BJ (cell line): Measurements from ENCODE around the gene FBXW5. TPM values are rescaled to one million over a fixed set of nuclear protein-coding genes. Genes with fewer than 3 reads are reported as not detected.

ENCODE experiments used
- CTCF ChIA-PET: fragments of 350-600 bp; formaldehyde crosslinking; extraction: SDS; loops from one replicate; lab custom pipeline; 2021; ENCODE audit warnings: antibody characterized with exemption, inconsistent platforms; lab: Yijun Ruan, JAX
- POLR2A ChIA-PET: fragments of 300-600 bp; sonication (Branson Sonifier 250); formaldehyde crosslinking; extraction: SDS; loops from one replicate; lab custom pipeline; 2021; ENCODE audit warnings: antibody characterized with exemption; lab: Charles Lee
- DNase-seq: peaks from one replicate; pipeline ENCODE4 v3.0.0-alpha.2; 2011; ENCODE audit warnings: low read depth
- H3K27me3 ChIP-seq: 2 replicates; pipeline ENCODE4 v1.6.0; 2011; ENCODE audit warnings: low read length; ENCODE audit not compliant: control insufficient read depth, insufficient read depth
- H3K36me3 ChIP-seq: 2 replicates; pipeline ENCODE4 v1.5.1; 2011; ENCODE audit warnings: low read length; ENCODE audit not compliant: control insufficient read depth, insufficient read depth
- H3K4me3 ChIP-seq: 2 replicates; pipeline ENCODE4 v1.5.1; 2011; ENCODE audit warnings: low read depth, mild to moderate bottlenecking, control low read depth, low read length
- CTCF ChIP-seq: IDR thresholded peaks from 2 replicates; pipeline ENCODE4 v1.5.1; 2011; ENCODE audit warnings: low read depth, mild to moderate bottlenecking, control low read depth, inconsistent platforms, low read length, moderate library complexity; ENCODE audit not compliant: insufficient read depth
- polyA plus RNA-seq: library from polyadenylated mRNA; depleted of rRNA; stranded (reverse); fragments of >200 nt; gene quantifications from 2 replicates; pipeline ENCODE4 v1.2.3, GENCODE V29; 2011

The FBXW5 gene
- polyA plus RNA-seq, 1 experiment: 71.9 TPM

GRCh38 chr9:136983656-136984314, 39.2 kb upstream of the FBXW5 start:
- Histone ChIP-seq H3K4me3 (no peak overlapping the region), H3K36me3 (no peaks in the 10 kb centered on the region), H3K27me3 (peaks cover 1% of the 10 kb centered on the region)
- no peak for TF ChIP-seq CTCF
- DNase-seq: no peak
- POLR2A ChIA-PET: no interaction called here
- CTCF ChIA-PET: no interaction called here

GRCh38 chr9:136983167-136983566, 38.6 kb upstream of the FBXW5 start:
- TF ChIP-seq CTCF: no peak
- Histone ChIP-seq H3K27me3 (peaks cover 1% of the 10 kb centered on the region), H3K4me3 (no peak overlapping the region), H3K36me3 (no peaks in the 10 kb centered on the region)
- POLR2A ChIA-PET: no interaction called here
- CTCF ChIA-PET: no interaction called here
- DNase-seq: no peak

- no peak for TF ChIP-seq CTCF
- Histone ChIP-seq H3K36me3 (no peaks in the 10 kb centered on the region), H3K27me3 (peaks cover 1% of the 10 kb centered on the region), H3K4me3 (no peak within 1 kb of the TSS)
- CTCF ChIA-PET: interaction anchor here (0.8 to 1.4 kb wide), 4 partner anchors 10 to 53 kb away, joined by 3 to 5 read pairs (median 3); no protein-coding TSS in a partner anchor
- DNase-seq: no peak
- POLR2A ChIA-PET: no interaction called here
Measured at GRCh38 chr9:136982232-136983051, 37.9 kb upstream of the FBXW5 start, which contains the start of gene LCNL1. Gene LCNL1, plus strand, starts transcription at chr9:136982993. Its CDS starts 594 bp downstream, at chr9:136983587.

GRCh38 chr9:136981588-136982231, 37.2 kb upstream of the FBXW5 start:
- TF ChIP-seq CTCF: no peak
- ChIA-PET CTCF (interaction anchor here (0.8 to 1.4 kb wide), 4 partner anchors 11 to 53 kb away, joined by 3 to 5 read pairs (median 3); no protein-coding TSS in a partner anchor), POLR2A (no interaction called here)
- DNase-seq: no peak
- H3K27me3 ChIP-seq: peaks cover 1% of the 10 kb centered on the region; the same call in 1 of the 2 replicates
- no peak overlapping the region for H3K4me3 ChIP-seq
- H3K36me3 ChIP-seq: no peaks in the 10 kb centered on the region
